B cell (primary cell): ENCODE measurements around the gene PDLIM5. TPM values are rescaled to one million over a fixed set of nuclear protein-coding genes. Genes with fewer than 3 reads are reported as not detected.

Experiments used
- ATAC-seq: fragments of 200-7000 bp; cut with Tn5 transposase; one replicate; pipeline ENCODE4 v1.10.0; 2021; ENCODE audit warnings: low read depth, mild to moderate bottlenecking, moderate number of reproducible peaks, moderate library complexity
- CTCF ChIA-PET: fragments of 350-600 bp; sonication (Branson Sonifier 250); formaldehyde crosslinking; loops from one replicate; lab custom pipeline; 2021; ENCODE audit warnings: antibody characterized with exemption, inconsistent platforms; lab: Charles Lee
- POLR2A ChIA-PET: fragments of 350-600 bp; sonication (Branson Sonifier 250); formaldehyde crosslinking; loops from one replicate; lab custom pipeline; 2021; ENCODE audit warnings: antibody characterized with exemption; lab: Charles Lee
- DNase-seq: peaks from one replicate; pipeline ENCODE4 v3.0.0; 2013
- H2AFZ ChIP-seq: 2 replicates; pipeline ENCODE4 v1.6.1; 2012; ENCODE audit warnings: mild to moderate bottlenecking, low read depth, low read length; ENCODE audit not compliant: insufficient read depth, poor library complexity, severe bottlenecking
- H3K27ac ChIP-seq, 2 donors: 1 replicate in 1 of 2; 2 replicates in 1 of 2; pipeline ENCODE4 v1.5.1; 2012 to 2013; ENCODE audit warnings: low read length in 2 of 2, mild to moderate bottlenecking in 2 of 2, moderate library complexity in 1 of 2
- H3K27me3 ChIP-seq, 4 experiments: fragments of 200-600 bp in 1 of 4; sonication (generic) in 1 of 4; replicated peaks in 1 of 4; 1 replicate in 2 of 4; 2 replicates in 2 of 4; pipeline versions ENCODE4 v1.6.1 to v1.7.0; 2013 to 2016; ENCODE audit warnings: low read length in 3 of 4, mild to moderate bottlenecking in 2 of 4, mixed read lengths in 1 of 4, moderate library complexity in 1 of 4; ENCODE audit not compliant: insufficient read depth in 4 of 4, control insufficient read depth in 3 of 4; ENCODE audit errors: control extremely low read depth in 1 of 4
- H3K36me3 ChIP-seq, 2 experiments: replicated peaks in 1 of 2; 1 replicate in 1 of 2; 2 replicates in 1 of 2; pipeline versions ENCODE4 v1.6.1 to v1.7.1; 2013; ENCODE audit warnings: low read length in 1 of 2; ENCODE audit not compliant: insufficient read depth in 2 of 2, control insufficient read depth in 1 of 2; ENCODE audit errors: control extremely low read depth in 1 of 2, extremely low read depth in 1 of 2
- H3K4me1 ChIP-seq, 2 donors: fragments of 200-600 bp in 1 of 2; sonication (generic) in 1 of 2; 1 replicate in 1 of 2; 2 replicates in 1 of 2; pipeline versions ENCODE4 v1.5.1 to v1.6.1; 2013 to 2017; ENCODE audit warnings: low read length in 2 of 2; ENCODE audit not compliant: control insufficient read depth in 2 of 2, insufficient read depth in 2 of 2
- H3K4me2 ChIP-seq: replicated peaks from 2 replicates; pipeline ENCODE3; 2012; ENCODE audit warnings: mild to moderate bottlenecking, low read depth, low read length; ENCODE audit not compliant: poor library complexity, severe bottlenecking
- H3K4me3 ChIP-seq, 5 experiments: fragments of 200-600 bp in 1 of 5; sonication (generic) in 1 of 5; 1 replicate in 3 of 5; 2 replicates in 2 of 5; pipeline versions ENCODE4 v1.5.1 to v1.7.0; 2011 to 2016; ENCODE audit warnings: low read length in 4 of 5, mild to moderate bottlenecking in 4 of 5, low read depth in 2 of 5, control low read depth in 1 of 5, moderate library complexity in 1 of 5; ENCODE audit not compliant: insufficient read depth in 1 of 5; ENCODE audit errors: control extremely low read depth in 1 of 5, extremely low read depth in 1 of 5
- H3K79me2 ChIP-seq: fragments of 200-600 bp; sonication (generic); one replicate; pipeline ENCODE4 v1.6.0; 2016; ENCODE audit warnings: low read length; ENCODE audit not compliant: control insufficient read depth, insufficient read depth
- H3K9ac ChIP-seq: fragments of 200-600 bp; sonication (generic); 2 replicates; pipeline ENCODE4 v1.6.1; 2017; ENCODE audit warnings: mild to moderate bottlenecking, low read length, moderate library complexity
- H3K9me3 ChIP-seq, 3 donors: one replicate each; pipeline versions ENCODE4 v1.6.1 to v1.7.1; 2013; ENCODE audit warnings: low read length in 2 of 3; ENCODE audit not compliant: control insufficient read depth in 2 of 3, insufficient read depth in 1 of 3; ENCODE audit errors: control extremely low read depth in 1 of 3
- H4K20me1 ChIP-seq: 2 replicates; pipeline ENCODE4 v1.6.0; 2012; ENCODE audit warnings: mild to moderate bottlenecking, low read length; ENCODE audit not compliant: insufficient read depth, control insufficient read depth, poor library complexity, severe bottlenecking
- H3K27ac Mint-ChIP-seq: one replicate; pipeline ENCODE4 v1.8.0; 2021; ENCODE audit warnings: mixed read lengths
- H3K27me3 Mint-ChIP-seq: one replicate; pipeline ENCODE4 v1.8.0; 2021; ENCODE audit warnings: mixed read lengths
- H3K4me1 Mint-ChIP-seq: one replicate; pipeline ENCODE4 v1.8.0; 2021; ENCODE audit warnings: mixed read lengths
- H3K4me3 Mint-ChIP-seq: one replicate; pipeline ENCODE4 v1.8.0; 2021; ENCODE audit warnings: mixed read lengths
- H3K9me3 Mint-ChIP-seq: one replicate; pipeline ENCODE4 v1.8.0; 2022; ENCODE audit warnings: mixed read lengths; ENCODE audit not compliant: insufficient read depth
- EZH2 ChIP-seq: IDR thresholded peaks from 2 replicates; pipeline ENCODE4 v1.6.1; 2012; ENCODE audit warnings: borderline replicate concordance, low read depth, mild to moderate bottlenecking, moderate library complexity, low read length; ENCODE audit not compliant: insufficient read depth, poor library complexity, severe bottlenecking
- WGBS: methylation state at CpG from one replicate; pipeline ENCODE4 v1.1.5; 2013; ENCODE audit warnings: missing lambda C conversion rate; ENCODE audit not compliant: insufficient coverage; 5-methylcytosine and 5-hydroxymethylcytosine counted together
- intact Hi-C: fragments of 100-400 bp; cut with micrococcal nuclease; formaldehyde crosslinking; loops from one replicate; pipeline ENCODE4 v1.10.0; 2022
- polyA plus RNA-seq: library from polyadenylated mRNA; depleted of rRNA; stranded (reverse); fragments of >200 nt; gene quantifications from 2 replicates; pipeline ENCODE4 v1.2.3, GENCODE V29; 2012
- total RNA-seq, 2 donors: library from RNA; stranded (reverse); fragments of 120-200 nt in 1 of 2; gene quantifications; 1 replicate in 1 of 2; 2 replicates in 1 of 2; pipeline versions ENCODE4 v1.2.3 to v1.2.4, GENCODE V29; 2013 to 2022
- TF ChIP-seq, protein P1 (sequence below): fragments of 200-600 bp; IDR thresholded peaks from one replicate; pipeline ENCODE4 v1.8.0; 2022; ENCODE audit warnings: antibody characterized with exemption, mild to moderate bottlenecking

Gene PDLIM5
- total and polyA plus RNA-seq, 2 donors (not counting 1 experiment from before 2014, with no cell fraction given) = 24.0 to 30.2 TPM

GRCh38 chr4:94483895-94484294 is 32.2 kb downstream of the PDLIM5 start:
- no peaks in the 10 kb centered on the region for H3K9me3 ChIP-seq

DNA sequence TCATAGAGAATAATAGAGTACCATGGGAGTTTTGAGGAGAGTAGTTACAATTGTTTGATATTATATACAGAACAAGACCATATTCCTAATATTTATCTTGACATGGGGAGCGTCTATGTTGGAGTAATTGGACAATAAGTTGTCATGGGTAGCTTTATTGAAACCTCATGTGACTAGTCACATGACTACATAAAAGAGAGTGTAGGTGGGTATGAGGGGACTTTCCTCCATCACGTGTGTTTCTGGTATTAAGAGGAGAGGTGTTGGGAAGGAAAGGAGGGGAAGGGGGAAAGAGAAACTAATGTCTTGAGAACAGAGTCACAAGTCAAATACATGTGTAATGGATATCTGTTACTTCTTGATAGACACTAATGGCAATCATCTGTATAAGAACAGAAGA is 33.1 kb downstream of the PDLIM5 start:
- Histone ChIP-seq H3K4me2 (no peak overlapping the region), H2AFZ (no peak overlapping the region), H3K4me1 (no peaks in the 10 kb centered on the region), H3K79me2 (no peaks in the 10 kb centered on the region), H3K9ac (no peak overlapping the region), H3K9me3 (no peaks in the 10 kb centered on the region), H3K27me3 (no peaks in the 10 kb centered on the region), H3K27ac (no peak overlapping the region), H3K4me3 (no peak overlapping the region), H3K36me3 (no peaks in the 10 kb centered on the region), H4K20me1 (peaks cover 5% of the 10 kb centered on the region)
- H3K27ac Mint-ChIP-seq = no peak overlapping the region
- ATAC-seq (no peak), DNase-seq (no peak)
- H3K27me3 Mint-ChIP-seq = no peaks in the 10 kb centered on the region
- intact Hi-C loops = no loop called here
- TF ChIP-seq, protein P1, sequence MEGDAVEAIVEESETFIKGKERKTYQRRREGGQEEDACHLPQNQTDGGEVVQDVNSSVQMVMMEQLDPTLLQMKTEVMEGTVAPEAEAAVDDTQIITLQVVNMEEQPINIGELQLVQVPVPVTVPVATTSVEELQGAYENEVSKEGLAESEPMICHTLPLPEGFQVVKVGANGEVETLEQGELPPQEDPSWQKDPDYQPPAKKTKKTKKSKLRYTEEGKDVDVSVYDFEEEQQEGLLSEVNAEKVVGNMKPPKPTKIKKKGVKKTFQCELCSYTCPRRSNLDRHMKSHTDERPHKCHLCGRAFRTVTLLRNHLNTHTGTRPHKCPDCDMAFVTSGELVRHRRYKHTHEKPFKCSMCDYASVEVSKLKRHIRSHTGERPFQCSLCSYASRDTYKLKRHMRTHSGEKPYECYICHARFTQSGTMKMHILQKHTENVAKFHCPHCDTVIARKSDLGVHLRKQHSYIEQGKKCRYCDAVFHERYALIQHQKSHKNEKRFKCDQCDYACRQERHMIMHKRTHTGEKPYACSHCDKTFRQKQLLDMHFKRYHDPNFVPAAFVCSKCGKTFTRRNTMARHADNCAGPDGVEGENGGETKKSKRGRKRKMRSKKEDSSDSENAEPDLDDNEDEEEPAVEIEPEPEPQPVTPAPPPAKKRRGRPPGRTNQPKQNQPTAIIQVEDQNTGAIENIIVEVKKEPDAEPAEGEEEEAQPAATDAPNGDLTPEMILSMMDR = no peak
- no peak for TF ChIP-seq EZH2
- ChIA-PET POLR2A (no interaction called here), CTCF (no interaction called here)
- no peak overlapping the region for H3K4me3 Mint-ChIP-seq
- no peaks in the 10 kb centered on the region for H3K9me3 Mint-ChIP-seq
- H3K4me1 Mint-ChIP-seq = peaks cover 3% of the 10 kb centered on the region
- WGBS = 100% methylated on average over 1 of the region's 2 CpGs

More at GRCh38 chr4:94483895-94484294, 32.2 kb downstream of the PDLIM5 start:
- intact Hi-C loops = no loop called here
- Histone ChIP-seq H3K27ac (no peak overlapping the region), H3K79me2 (peaks cover 2% of the 10 kb centered on the region), H3K9ac (no peak overlapping the region), H3K4me2 (no peak overlapping the region), H2AFZ (no peak overlapping the region), H3K4me3 (no peak overlapping the region), H3K4me1 (no peaks in the 10 kb centered on the region), H3K36me3 (no peaks in the 10 kb centered on the region), H3K27me3 (no peaks in the 10 kb centered on the region), H4K20me1 (peaks cover 5% of the 10 kb centered on the region)
- H3K27me3 Mint-ChIP-seq = no peaks in the 10 kb centered on the region
- WGBS = no CpG with 5 or more reads among the region's 4 CpGs
- DNase-seq = no peak
- CTCF ChIA-PET = no interaction called here
- no peak for ATAC-seq
- no peak overlapping the region for H3K4me3 Mint-ChIP-seq
- H3K4me1 Mint-ChIP-seq = peaks cover 3% of the 10 kb centered on the region
- TF ChIP-seq, protein P1 = no peak
- no peak for TF ChIP-seq EZH2
- no peak overlapping the region for H3K27ac Mint-ChIP-seq
- POLR2A ChIA-PET = no interaction called here
- no peaks in the 10 kb centered on the region for H3K9me3 Mint-ChIP-seq
